Eye (tissue), 1 donor: ENCODE data around the gene NDUFC1.

Experiments used
- DNase-seq: peaks from one replicate; pipeline ENCODE4 v3.0.0-alpha.2; 2015

NDUFC1 gene

DNA sequence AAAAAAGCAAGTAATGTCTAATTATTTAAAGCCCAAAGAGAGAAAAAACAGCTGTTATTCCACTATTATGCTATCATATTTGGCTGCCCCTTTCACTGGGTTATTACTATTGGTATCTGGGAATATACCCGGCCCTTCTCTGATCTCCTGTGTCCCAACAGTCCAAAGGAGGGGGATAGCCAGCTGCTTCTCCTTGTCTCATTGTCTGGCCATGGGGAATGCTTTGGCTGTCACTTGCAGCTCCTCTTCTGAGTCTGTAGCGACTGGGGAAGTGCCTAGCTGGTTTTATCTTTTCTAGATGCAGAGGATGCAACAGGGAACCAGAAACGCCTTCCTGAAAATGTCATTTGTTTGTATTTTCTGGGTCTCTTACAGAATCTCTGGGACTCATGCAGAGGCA lies 56.1 kb downstream of the NDUFC1 start:
- peak; percentile 50 for DNase-seq

DNA sequence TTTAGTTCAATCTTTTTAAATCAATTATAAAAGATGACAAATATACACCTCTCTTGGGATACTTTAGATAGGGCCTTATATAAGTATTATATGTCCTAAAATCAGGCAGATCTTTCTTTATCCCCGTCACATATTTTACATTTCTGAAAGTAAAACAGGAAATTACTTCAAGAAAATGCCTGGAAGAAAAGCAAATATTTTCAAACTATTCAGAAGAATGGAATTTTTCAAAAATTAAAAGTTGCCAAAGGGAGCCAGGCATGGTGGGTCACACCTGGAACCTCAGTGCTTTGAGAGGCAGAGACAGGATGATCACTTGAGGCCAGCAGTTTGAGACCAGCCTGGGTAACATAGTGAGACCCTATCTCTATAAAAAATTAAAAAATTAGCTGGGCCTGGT lies 56.7 kb downstream of the NDUFC1 start:
- DNase-seq = no peak

DNA sequence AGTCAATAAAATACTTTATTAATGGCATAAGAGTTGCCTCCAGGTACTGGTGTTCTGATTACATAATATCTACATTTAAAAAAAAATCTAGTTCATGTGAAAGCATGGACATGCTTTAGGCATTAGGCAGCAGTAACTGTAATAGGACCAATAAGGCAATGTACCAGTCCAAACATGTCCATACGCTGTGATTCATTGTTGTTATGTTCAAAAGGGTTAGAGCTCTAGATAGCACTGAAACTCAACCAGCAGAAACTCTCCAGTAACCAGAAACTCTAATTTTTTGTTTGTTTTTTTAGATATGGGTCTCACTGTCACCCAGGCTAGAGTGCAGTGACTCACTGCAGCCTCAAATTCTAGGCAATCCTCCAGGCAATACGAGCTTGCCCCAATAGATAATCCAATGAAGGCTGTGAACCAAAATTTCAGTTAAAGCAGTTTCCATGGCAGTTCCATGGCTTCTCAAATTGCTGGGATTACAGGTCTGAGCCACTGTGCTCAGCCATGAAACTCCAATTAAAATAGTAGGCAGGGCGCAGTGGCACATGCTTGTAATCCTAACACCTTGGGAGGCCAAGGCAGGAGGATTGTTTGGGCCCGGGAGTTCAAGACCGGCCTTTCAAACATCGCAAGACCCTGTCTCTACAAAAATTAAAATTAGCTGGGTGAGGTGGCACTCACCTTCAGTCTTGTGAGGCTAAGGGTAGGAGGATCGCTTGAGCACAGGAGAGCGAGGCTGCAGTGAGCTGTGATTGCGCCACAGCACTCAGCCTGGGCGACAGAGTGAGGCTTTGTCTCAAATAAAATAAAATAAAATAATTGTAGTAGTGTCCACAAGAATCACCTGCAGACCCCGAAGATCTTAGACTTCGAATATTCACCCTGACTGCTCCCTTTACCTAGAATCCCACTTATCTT lies 58.6 kb downstream of the NDUFC1 start:
- DNase-seq = no peak

DNA sequence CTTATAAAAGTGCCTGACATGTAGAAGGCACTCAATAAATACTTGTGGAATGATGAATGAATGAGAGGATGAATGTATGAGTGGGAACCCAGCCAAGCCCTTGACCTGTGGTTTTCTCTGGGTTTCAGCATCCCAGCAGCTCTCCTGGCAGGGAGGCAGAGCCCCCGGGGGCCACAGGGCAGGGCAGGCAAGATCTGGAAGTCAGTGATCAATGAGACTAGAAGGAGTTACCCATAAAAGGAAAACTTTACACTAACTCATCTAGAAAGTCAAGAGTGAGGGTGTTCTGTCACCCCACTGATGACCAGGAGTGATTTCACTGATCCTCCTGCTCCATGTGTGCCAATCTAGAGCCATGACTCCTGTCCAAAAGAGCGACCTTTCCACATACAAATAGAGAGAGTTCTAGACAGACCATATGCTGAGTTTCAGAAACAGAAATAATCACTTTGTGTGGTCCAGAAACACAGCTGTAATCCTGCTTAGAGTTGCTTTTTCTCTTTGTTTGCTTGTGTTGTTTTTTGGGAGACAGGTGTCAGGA lies 59.7 kb downstream of the NDUFC1 start:
- no peak for DNase-seq

DNA sequence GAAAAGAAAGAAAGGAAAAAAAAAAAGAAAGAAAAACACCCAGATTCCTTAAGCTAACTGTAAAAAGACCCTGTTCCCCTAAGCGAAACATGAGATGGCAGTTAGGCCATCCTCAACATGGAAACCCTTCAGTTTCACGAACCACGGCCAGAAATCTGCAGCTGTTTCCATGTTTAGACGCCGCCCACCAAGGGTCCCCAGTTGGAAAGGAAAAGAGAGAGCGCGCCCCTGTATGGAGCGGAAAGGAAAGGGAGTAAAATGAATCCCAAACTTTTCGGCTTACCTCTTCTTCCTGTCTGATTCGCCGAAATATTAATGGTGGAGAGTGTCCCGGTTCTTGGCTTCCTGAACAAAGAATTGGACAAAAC lies 60.5 kb downstream of the NDUFC1 start:
- DNase-seq = no peak

DNA sequence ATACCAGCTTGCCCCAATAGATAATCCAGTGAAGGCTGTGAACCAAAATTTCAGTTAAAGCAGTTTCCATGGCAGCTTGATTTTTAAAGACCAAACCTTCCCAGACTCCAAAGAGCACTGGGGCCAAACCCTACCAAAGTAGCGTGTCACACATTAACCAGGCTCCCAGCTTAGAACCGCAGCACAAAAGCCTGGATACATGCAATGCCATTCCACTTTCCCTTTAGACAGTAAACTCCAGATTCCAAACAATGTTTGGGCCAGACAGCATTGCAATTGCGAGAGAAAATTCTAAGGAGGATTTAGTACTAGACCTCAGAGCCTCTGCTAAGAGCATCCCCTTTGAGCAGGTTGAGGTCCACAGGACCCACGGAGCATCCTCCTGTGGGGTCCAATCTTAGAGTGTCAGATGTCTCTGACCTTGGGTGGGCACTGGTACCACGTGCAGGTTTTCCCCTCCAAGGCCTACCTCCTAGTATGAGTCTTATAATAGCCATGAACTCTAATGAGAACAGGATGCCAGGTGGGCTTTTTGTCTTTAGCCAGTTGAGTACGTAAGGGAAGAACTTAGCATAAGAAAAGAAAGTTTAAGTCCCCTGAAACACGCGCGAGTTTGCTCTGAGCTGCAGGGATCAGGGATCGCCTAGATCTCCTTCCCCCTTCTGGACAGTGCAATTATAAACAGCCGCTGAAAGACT lies 61.0 kb downstream of the NDUFC1 start:
- no peak for DNase-seq
